K562 (cell line): ENCODE measurements around the gene ABHD16A. TPM values are rescaled to one million over a fixed set of nuclear protein-coding genes. Genes with fewer than 3 reads are reported as not detected.

Source experiments
- ASH1L ChIP-seq: fragments of 450-650 bp; IDR thresholded peaks from 2 replicates; pipeline ENCODE4 v1.6.1; 2018; ENCODE audit warnings: borderline replicate concordance, mild to moderate bottlenecking, low read depth; ENCODE audit not compliant: partially characterized antibody
- BCLAF1 ChIP-seq, 2 experiments: fragments of 450-650 bp in 1 of 2; IDR thresholded peaks; 2 replicates each; pipeline ENCODE4 v1.6.1; 2011 to 2017; ENCODE audit warnings: low read depth in 2 of 2, antibody characterized with exemption in 1 of 2, borderline replicate concordance in 1 of 2, low read length in 1 of 2, mild to moderate bottlenecking in 1 of 2, mixed read lengths in 1 of 2; ENCODE audit not compliant: control insufficient read depth in 1 of 2
- CREBBP ChIP-seq: IDR thresholded peaks from one replicate; pipeline ENCODE4 v1.6.1; 2012; ENCODE audit warnings: low read depth, mild to moderate bottlenecking, control low read depth, inconsistent platforms, low read length
- CXXC5 ChIP-seq: fragments of 250-450 bp; sonication (Bioruptor Pico); IDR thresholded peaks from 2 replicates; pipeline ENCODE4 v1.8.0; 2022; ENCODE audit warnings: inconsistent platforms, mild to moderate bottlenecking, moderate library complexity
- DACH1 ChIP-seq: fragments of 450-650 bp; IDR thresholded peaks from 2 replicates; pipeline ENCODE4 v1.6.1; 2018; ENCODE audit not compliant: partially characterized antibody
- ETS2 ChIP-seq: IDR thresholded peaks from 2 replicates; pipeline ENCODE4 v1.6.1; 2016; ENCODE audit warnings: borderline replicate concordance, missing genetic modification characterization, mild to moderate bottlenecking, moderate library complexity, missing compliant biosample characterization; ENCODE audit not compliant: poor library complexity, severe bottlenecking
- FOXM1 ChIP-seq, 2 experiments: fragments of 450-650 bp in 1 of 2; sonication (generic) in 1 of 2; formaldehyde crosslinking in 1 of 2; IDR thresholded peaks; 2 replicates each; pipeline versions ENCODE4 v1.6.1 to v1.9.0; 2017 to 2022; ENCODE audit warnings: low read depth in 2 of 2, mild to moderate bottlenecking in 2 of 2, missing genetic modification reagents in 1 of 2, moderate library complexity in 1 of 2
- KLF6 ChIP-seq: fragments of 250-450 bp; sonication (Bioruptor Pico); IDR thresholded peaks from 2 replicates; pipeline ENCODE4 v1.4.0; 2020; ENCODE audit warnings: mild to moderate bottlenecking, moderate library complexity, borderline replicate concordance
- NCOA4 ChIP-seq: fragments of 450-650 bp; IDR thresholded peaks from 2 replicates; pipeline ENCODE4 v1.6.1; 2018; ENCODE audit warnings: mild to moderate bottlenecking; ENCODE audit not compliant: partially characterized antibody
- POLR2G ChIP-seq: fragments of 200-400 bp; formaldehyde crosslinking; IDR thresholded peaks from 2 replicates; pipeline ENCODE4 v1.6.1; 2017; ENCODE audit warnings: low read depth, mild to moderate bottlenecking, antibody characterized with exemption, low read length, moderate library complexity
- RBM25 ChIP-seq: fragments of 200-400 bp; formaldehyde crosslinking; IDR thresholded peaks from 2 replicates; pipeline ENCODE4 v1.6.1; 2018; ENCODE audit warnings: low read length, low read depth, moderate library complexity; ENCODE audit not compliant: severe bottlenecking
- RHOXF2B ChIP-seq: fragments of 250-450 bp; sonication (Bioruptor Pico); conservative IDR thresholded peaks from 2 replicates; pipeline ENCODE4 v1.5.1; 2021
- SMC3 ChIP-seq: conservative IDR thresholded peaks from 2 replicates; pipeline ENCODE4 v1.6.1; 2011; ENCODE audit warnings: low read depth, low read length, improper control_type of control experiment; ENCODE audit not compliant: insufficient read depth
- SRF ChIP-seq, 2 experiments: fragments of 250-450, 450-650 bp in 1 of 2; sonication (Bioruptor Pico) in 1 of 2; sonication (generic) in 1 of 2; formaldehyde crosslinking; IDR thresholded peaks; 2 replicates each; pipeline versions ENCODE4 v1.5.0 to v1.5.1; 2020 to 2022; ENCODE audit warnings: mild to moderate bottlenecking in 1 of 2, missing genetic modification reagents in 1 of 2
- SRSF1 ChIP-seq: fragments of 200-400 bp; formaldehyde crosslinking; IDR thresholded peaks from 2 replicates; pipeline ENCODE4 v1.6.1; 2017; ENCODE audit warnings: mild to moderate bottlenecking, low read depth, low read length, moderate library complexity
- TSC22D4 ChIP-seq: fragments of 450-650 bp; IDR thresholded peaks from 2 replicates; pipeline ENCODE4 v1.6.1; 2016; ENCODE audit warnings: missing genetic modification characterization, missing biosample characterization, control low read depth
- ZNF133 ChIP-seq: fragments of 250-450 bp; sonication (Bioruptor Pico); IDR thresholded peaks from 2 replicates; pipeline ENCODE4 v1.4.0; 2020; ENCODE audit warnings: mild to moderate bottlenecking
- ZNF143 ChIP-seq: sonication (generic); formaldehyde crosslinking; IDR thresholded peaks from 2 replicates; pipeline ENCODE4 v1.9.0; 2022; ENCODE audit warnings: mild to moderate bottlenecking, missing genetic modification reagents
- ZNF175 ChIP-seq: fragments of 200-800 bp; sonication (Bioruptor generic); IDR thresholded peaks from 2 replicates; pipeline ENCODE4 v1.6.1; 2016; ENCODE audit warnings: low read depth, mild to moderate bottlenecking, missing genetic modification characterization, missing compliant biosample characterization
- ZNF24 ChIP-seq: fragments of 450-650 bp; IDR thresholded peaks from 2 replicates; pipeline ENCODE4 v1.6.1; 2016
- ZNF75A ChIP-seq: fragments of 450-650 bp; formaldehyde crosslinking; IDR thresholded peaks from 2 replicates; pipeline ENCODE4 v1.4.0; 2020; ENCODE audit warnings: mild to moderate bottlenecking
- polyA plus RNA-seq, 8 experiments: library from polyadenylated mRNA; depleted of rRNA in 4 of 8; stranded (reverse) in 5 of 8; unstranded in 3 of 8; fragments of >200 nt; fragmentation: Nextera tagmentation in 2 of 8; fragmentation: Illumina TruSeq in 1 of 8; extraction: Ambion mirVana in 2 of 8; extraction: Trizol in 1 of 8; gene quantifications; 2 replicates each; pipeline versions ENCODE4 v1.2.1 to v1.2.3, GENCODE V29; 2011 to 2014; ENCODE audit warnings: inconsistent platforms in 1 of 8, missing spikeins in 1 of 8
- total RNA-seq, 7 experiments: library from RNA; depleted of rRNA in 6 of 7; stranded (reverse); fragments of >200 nt in 6 of 7; fragmentation: Illumina TruSeq in 2 of 7; extraction: Trizol in 2 of 7; gene quantifications; 2 replicates each; pipeline versions ENCODE4 v1.2.1 to v1.2.3, GENCODE V29; 2011 to 2021; ENCODE audit warnings: low replicate concordance in 1 of 7
- TF ChIP-seq, protein P1 (sequence below): conservative IDR thresholded peaks from 2 replicates; pipeline ENCODE4 v1.6.1; 2011; ENCODE audit warnings: low read depth, mild to moderate bottlenecking, low read length; ENCODE audit not compliant: control insufficient read depth

Gene ABHD16A
- total and polyA plus RNA-seq, 9 of the 15 experiments (the other 6 are each of a cell fraction or from before 2014, with no cell fraction given), result 25.8 to 120 (median 81.6) TPM

DNA sequence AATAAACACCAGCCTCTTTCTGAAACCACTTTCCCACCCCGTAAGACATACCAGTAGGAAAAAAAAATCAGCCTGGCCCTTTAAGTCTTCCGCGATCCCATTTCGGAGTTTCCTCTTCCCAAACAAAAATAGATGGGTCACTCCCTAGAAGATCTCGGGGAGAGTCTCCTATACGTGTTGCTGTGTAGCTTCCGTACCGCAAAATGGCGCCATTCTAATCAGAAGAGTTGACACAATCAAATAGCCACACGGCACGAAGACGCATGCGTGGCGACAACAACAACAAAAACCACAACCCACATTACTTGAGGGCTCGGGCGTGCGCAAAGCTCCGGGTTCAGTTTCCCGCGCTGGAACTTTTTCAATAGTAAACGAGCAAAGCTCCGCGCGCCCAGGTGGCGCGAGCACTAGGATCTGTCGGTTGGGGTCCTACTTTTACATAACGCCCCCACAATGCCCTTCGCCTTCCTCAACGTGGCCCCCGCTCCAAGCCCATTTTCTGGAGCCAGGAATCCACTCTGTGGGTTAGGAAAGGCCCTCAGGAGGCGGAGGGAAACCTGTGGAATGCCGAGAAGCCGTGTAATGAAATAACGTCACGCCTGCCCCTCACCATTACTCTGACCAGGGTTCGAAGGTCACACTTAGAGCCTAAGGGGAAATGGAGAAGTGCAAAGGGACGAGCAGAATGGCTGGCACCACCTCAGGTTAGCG lies 38.2 kb downstream of the ABHD16A start, which contains the start of gene GPANK1 (continued):
- peak in 1 of 2 experiments; percentile 73; a peak in 1 of 4 replicates for TF ChIP-seq SRF (CRISPR knock-in tag; IDR thresholded peaks at IDR 0.05)
- peak; percentile 37 for TF ChIP-seq POLR2G
- TF ChIP-seq, protein P1, sequence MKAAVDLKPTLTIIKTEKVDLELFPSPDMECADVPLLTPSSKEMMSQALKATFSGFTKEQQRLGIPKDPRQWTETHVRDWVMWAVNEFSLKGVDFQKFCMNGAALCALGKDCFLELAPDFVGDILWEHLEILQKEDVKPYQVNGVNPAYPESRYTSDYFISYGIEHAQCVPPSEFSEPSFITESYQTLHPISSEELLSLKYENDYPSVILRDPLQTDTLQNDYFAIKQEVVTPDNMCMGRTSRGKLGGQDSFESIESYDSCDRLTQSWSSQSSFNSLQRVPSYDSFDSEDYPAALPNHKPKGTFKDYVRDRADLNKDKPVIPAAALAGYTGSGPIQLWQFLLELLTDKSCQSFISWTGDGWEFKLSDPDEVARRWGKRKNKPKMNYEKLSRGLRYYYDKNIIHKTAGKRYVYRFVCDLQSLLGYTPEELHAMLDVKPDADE, result no peak; the same call in 1 of the 2 replicates
- no peak for TF ChIP-seq BCLAF1 (IDR thresholded peaks at IDR 0.05; ENCODE audit: borderline replicate concordance in 1 of 2, control insufficient read depth in 1 of 2, low read depth in 2 of 2, low read length in 1 of 2)
- TF ChIP-seq RBM25, result no peak
- no peak for TF ChIP-seq SRSF1
- TF ChIP-seq ZNF175 (CRISPR knock-in tag), result peak; percentile 86
- no peak for TF ChIP-seq RHOXF2B (CRISPR knock-in tag)
- no peak for TF ChIP-seq CREBBP
- TF ChIP-seq TSC22D4 (tag), result no peak
- TF ChIP-seq NCOA4, result no peak
- TF ChIP-seq SMC3, result peak; percentile 23; the same call in 1 of the 2 replicates
- TF ChIP-seq ETS2 (tag), result peak; percentile 21
- peak; percentile 95 for TF ChIP-seq FOXM1 (IDR thresholded peaks at IDR 0.05; ENCODE audit: low read depth)
- peak; percentile 98 for TF ChIP-seq FOXM1 (CRISPR knock-in tag; IDR thresholded peaks at IDR 0.05; ENCODE audit: low read depth)
- 0 out of 2 replicates have a peak, but pooled peaks have one; percentile 44 for TF ChIP-seq ZNF133
- no peak; the same call in 1 of the 2 replicates for TF ChIP-seq ZNF143 (CRISPR knock-in tag)
- TF ChIP-seq KLF6 (CRISPR knock-in tag), result peak; percentile 59
- no peak for TF ChIP-seq ASH1L
- TF ChIP-seq DACH1, result no peak
- peak; percentile 9; the same call in 1 of the 2 replicates for TF ChIP-seq ZNF24
- peak; percentile 88 for TF ChIP-seq CXXC5 (CRISPR knock-in tag)
- 0 out of 2 replicates have a peak, but pooled peaks have one; percentile 31 for TF ChIP-seq ZNF75A
